HT1080 (cell line): ENCODE results near the gene ZNF474. TPM values are rescaled to one million over a fixed set of nuclear protein-coding genes. Genes with fewer than 3 reads are reported as not detected.

Source experiments
- DNase-seq: peaks from one replicate; pipeline ENCODE4 v3.0.0-alpha.2; 2015; ENCODE audit warnings: low read depth
- total RNA-seq: library from RNA; depleted of rRNA; stranded (reverse); fragments of >200 nt; shearing (Covaris generic); gene quantifications from 2 replicates; pipeline ENCODE4 v1.2.3, GENCODE V29; 2014

Gene ZNF474
- total RNA-seq, 1 experiment from 2014 or later = 0.08 TPM

DNA sequence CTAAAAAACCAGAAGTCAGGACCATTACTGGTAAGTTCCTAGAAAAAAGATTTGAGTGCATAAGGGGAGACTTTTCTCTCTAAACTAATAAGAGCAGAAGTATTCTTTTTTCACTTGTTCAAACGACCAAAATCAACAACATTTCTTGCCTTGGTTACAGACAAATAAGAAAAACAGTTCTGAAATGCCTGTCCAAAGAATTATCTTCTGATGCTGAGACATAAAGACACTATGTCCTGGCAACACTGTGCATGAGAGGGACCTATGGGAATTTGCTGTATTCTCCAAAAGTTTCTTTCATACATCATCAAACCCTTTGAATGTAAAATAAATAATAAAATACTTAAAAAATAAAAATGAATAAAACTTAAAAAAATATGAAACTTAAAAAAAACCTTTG is 50.4 kb downstream of the ZNF474 start:
- no peak for DNase-seq

DNA sequence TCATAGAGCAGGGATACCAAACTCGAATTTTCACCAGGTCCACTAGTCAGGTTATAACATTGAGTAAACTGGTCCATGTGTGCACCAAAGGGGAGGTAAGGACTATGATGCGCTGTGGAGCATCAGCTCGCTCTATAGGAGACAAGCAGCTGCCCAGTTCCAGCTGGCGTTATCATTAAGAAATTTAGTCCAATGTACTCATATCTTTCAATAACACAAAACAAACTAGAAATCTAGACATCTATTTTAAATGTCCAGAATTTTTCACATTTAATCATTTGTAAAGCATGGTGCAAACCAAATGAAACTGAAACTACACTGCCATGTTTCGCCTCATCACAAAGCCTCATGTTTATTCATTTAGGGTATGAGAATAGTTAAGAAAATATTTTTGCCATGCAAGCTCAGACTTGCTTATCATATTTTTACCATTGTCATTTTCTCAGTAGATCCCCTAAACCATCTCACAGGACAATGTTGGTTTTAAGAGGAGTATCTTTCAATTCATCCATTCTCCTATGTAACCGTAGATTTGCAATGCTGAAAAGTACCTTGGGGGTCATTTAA is 50.9 kb downstream of the ZNF474 start:
- DNase-seq = no peak

DNA sequence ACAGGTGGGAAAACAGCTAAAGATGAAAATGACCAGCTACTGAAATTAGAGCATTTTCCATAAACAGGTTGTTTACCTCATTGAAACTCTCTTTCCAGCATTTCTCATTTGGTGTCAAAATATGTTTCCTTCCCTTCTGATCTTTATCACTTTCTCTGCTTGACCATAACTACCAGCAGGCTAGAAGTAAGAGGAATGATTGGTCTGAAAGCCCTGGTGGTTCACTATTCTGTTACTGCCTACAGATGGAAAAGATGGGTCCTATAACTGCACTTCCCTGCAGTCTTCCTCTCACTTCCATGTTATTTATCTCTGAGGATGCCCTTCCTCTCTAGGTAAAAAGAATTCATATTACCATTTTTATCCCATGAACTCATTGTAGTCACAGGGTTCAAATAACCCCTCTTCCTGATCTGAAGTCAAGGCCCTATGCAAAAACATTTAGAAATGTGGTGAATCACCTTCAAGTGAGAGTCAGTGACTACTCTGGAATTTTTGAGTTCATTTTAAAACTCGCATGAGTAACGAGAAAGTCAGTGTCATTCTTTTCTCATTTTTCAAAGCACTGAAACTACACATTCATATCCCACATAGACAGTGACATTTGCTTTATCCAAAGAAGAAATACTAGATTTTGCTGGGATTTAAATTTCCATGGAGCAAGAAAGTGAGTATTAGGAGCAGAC is 51.7 kb downstream of the ZNF474 start:
- DNase-seq = peak; percentile 89

DNA sequence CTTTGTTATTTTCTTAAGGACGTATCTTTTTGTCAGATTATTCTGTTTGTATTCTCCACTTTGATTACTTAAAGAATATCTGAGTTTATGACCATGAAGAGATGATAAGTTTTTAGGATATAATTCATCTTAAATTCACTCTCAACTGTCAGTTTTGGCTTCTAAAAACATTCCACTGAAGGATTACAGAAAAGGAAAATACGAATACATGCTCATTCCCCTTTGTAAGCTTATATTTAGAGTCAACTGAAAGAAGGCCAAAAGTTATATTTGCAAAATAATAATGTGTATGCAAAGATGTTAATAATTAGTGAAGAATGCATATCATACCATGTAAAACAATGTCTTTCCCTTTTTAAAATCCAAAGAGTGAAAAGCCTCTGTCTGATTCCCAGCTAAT is 52.5 kb downstream of the ZNF474 start:
- DNase-seq = no peak

DNA sequence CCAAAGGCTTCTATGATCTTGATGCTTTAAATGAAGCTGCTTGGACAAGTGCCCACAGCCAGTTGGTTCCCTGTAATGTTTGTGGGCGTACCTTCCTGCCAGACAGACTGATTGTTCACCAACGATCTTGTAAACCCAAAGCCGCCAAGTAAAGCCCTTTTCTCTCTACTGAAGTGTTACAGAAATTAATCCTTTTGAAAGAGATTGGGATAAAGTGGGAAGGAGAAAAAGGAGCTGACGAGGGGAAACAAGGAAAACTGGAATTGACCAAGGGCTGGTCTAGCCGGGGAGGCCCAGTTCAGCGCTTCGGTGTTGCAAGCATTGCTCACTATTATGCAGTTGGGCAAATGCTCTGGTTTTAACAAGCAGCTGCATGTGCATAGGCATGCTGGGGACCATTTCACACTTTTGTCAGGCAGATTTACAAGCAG is 53.2 kb downstream of the ZNF474 start:
- peak; percentile 21 for DNase-seq

DNA sequence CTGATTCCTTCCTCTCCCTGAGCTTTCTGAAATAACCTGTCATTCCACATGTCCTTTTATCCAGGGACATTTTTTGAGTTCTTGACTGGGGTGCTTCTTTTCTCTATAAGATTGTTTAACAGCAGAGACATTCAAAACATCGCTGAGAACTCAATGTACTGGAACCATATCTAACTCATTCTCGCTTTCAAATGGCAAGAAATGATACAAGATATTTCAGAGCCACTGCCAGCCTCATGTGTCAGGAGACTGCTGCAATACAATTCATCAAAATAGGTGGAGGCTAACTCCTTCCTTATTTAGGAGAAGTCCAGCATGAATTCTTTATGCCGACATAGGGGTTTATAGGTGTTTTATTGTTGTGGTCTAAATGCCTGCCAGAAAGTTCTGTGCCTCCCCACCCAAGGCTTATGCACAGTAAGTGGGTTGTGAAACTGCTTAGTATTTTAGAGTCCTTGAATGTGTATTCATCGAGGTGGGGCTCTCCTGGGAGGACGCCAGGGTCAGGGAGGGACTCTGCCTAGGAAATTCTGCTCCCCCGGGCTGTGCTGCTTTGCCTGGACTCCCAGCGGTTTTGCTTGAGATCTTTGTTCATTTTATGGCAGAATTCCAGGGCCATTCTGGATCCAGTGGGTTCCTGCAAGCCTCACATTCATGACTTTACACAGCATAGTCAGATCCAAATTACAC is 53.9 kb downstream of the ZNF474 start:
- DNase-seq = peak; percentile 87

DNA sequence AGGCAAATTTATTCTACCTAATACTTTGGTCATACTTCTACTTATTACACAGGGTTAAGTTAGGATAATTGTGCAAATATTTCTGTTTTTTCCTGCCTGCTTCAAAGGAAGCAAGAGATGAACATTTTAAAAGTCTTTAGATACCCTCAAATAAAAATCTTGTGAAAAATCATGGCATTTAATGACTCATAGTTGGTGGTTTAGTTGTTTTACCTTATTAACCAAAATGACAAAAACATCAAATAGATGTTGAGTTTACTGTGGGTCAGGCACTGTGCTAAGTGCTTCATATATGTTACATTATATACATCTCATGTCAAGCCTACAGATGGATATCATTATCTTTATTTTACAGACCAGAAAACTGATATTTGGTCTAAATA is 54.4 kb downstream of the ZNF474 start:
- no peak for DNase-seq

DNA sequence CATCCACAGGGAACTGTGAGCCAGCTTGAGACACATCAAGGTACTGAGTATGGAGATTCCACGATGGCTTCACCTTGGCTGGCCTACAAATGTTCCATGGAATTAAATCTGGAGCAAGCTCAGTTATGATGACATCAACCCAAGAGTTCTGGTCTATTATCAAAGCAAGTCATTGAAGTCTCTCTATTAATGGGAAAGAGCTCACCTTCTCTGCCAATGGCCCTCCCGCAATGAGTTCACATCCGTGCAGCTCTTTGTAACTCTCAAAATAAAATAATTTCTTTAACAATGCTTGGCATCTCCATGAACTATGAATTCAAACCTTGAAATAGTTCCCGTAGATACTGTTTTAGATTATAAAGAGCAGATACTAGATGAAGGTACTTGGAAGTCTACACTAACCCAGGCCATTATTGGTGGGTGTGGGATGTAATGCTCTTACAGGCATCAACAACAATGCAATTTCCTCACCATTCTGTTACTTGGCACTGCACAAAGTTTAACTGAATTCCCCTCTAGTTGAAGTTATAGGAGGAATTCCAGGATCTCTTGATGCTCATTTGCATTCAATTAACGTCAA is 55.4 kb downstream of the ZNF474 start:
- no peak for DNase-seq

DNA sequence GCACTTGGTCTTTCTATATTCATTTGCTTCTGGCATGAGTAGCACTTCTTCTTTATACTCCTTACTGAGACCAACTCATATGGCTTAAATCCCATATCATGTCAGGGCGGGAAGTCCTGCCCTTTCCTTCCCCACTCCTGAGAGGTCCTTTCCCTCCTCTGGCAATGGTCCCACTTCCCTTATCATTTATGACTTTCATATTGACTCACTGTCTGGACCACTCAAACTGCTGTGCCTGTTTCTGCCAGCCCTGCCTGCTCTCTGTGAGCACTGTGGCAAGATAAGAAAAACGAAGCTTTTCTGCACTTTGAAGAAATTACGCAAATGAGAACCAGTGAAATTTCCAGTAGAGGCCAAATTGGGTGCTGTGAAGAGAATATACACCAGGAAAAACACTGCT is 58.1 kb downstream of the ZNF474 start:
- DNase-seq = peak; percentile 24

DNA sequence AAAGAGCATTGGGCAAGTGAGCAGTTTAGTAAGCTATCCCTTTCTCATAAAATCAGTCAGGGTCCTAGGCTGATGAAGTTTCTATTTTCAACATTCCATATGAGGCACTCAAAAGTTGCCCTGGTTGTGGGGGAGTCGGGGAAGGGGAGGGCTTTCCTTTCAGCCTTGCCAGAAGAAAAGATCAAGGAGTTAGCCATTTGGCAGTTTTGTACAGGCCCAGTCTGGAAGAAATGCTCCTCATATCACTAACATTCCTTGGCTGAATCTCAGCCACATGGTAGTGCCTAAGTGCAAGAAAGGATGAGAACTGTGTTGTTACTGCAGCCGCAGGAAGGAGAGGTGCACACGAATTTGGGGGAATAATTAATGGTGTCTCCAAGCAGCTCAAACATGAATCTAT is 60.8 kb downstream of the ZNF474 start:
- DNase-seq = no peak

DNA sequence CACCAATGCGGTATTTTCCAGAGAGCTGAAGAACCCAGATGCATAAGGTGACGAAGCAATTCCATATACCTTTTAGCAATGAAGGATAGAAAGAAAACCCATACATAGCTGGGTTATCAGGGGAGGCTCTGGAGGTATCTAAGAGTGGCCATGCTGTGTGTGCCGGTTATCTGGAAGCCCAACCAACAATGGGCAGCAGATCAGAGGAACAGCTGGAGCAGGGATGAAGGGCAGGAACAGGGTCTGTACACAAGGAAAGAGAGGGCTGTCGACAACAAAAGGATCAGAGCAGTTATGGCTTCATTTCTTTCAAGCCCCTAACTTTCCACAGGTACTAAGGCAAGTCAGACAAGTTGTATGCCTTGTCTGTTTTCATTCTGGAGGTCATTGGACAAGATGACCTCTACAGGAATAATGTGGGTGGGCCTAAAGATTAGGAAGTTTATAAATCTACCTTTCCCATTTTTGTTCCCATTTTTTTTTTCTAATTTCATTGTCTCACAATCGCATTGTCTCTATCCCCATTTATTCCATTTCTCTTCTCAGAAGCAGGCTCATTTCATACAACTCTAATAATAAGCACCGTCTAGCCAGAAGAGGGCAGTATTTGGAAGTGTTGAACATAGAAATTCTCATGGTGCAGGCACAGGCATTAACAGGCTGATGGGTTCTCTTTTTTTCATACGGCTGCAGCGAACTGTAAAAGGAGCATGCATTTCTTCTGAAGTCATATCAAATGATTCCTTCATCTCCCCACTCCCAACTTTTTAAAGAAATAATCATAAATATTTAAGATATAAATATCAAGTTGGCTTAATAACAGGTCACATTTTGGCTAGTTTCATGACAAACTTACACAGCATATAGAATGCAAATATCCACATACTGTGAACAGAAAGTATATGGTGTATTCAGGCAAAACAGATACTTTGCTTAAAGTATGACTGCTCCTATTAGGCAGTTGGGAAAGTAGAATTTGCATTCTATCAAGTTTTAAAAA is 63.5 kb downstream of the ZNF474 start:
- DNase-seq = peak; percentile 69

DNA sequence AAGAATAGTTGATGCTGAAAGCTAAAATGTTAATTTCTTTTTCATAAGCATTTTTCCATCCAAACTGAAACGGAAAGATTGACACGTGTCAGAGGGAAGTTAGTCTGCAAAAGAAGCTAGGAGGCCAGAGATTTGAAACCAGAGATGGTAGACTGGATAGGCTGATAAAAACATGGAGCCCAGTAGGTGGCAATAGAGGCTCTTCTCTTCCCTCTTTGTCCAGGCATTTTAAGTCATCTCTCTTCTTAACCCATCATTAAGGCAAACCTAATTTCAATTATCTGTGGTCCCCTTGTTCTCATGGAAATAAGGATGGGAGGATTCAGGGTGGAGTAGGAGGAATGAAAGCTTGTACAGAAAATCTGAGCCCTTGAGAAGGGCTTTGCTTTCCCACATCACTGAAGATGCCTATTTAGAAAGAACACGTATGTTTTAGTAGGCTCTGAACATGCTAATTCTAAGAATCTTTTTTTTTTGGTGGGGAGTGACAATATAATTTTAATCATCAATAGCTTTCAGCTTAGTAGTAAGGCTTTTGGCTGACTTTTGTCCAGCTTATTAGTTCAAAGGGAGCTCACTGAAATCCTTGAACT is 66.6 kb downstream of the ZNF474 start:
- peak; percentile 69 for DNase-seq

DNA sequence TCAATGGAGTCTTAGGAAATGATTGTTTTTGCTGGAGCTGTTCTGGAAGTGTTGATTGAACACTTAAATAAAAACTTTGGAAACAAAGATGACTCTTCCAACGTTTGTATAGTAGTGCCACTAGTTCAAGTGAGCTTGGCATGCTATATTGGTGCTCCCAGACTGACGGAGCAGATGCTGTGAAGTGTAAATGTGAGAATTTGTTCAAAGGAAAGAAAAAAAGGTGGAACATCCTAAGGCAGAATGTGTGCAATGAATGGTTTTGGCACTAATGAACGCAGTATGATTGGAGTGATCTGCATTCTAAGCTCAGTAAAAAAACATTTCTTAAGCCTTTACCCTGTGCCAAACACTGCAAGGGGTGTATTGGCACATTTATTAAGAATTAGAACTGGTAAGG is 69.8 kb downstream of the ZNF474 start:
- DNase-seq = no peak

DNA sequence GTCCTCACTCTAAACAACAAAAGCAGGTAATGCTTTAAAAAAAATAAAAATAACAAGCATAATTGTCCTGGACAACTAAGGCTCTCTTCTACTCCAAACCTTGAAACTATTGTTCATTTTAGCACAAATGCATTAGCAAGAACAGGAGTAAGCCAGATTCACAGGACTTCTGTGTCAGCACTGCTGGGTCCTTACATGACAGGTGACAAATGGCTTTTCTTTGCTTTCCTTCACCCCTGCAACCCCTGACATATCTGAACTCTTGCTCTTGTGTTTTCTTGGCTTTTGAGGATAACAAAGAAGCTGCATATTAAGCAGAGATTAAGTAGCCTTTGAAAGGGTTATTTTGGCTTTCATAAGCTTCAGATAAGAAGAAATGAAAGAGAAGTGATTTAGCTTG is 71.1 kb downstream of the ZNF474 start:
- no peak for DNase-seq

DNA sequence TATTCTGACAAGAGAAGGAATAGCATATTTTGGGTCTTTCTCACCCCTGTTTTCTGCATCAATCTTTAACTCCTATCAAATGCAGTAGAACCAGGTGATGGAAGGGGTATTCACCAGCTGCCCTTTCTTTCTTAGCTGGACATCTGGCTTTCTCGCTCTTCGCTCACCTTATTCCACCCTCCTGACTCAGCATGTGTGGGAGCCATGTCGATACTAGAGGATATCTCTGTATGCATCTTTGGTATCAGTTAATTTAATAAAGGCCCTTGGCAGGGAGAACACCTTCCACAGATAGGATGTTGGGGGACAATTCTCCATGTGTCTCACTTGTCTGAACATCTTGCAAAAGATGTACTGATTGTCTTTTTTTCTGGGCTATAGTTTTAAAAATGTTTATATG is 71.5 kb downstream of the ZNF474 start:
- DNase-seq = no peak

DNA sequence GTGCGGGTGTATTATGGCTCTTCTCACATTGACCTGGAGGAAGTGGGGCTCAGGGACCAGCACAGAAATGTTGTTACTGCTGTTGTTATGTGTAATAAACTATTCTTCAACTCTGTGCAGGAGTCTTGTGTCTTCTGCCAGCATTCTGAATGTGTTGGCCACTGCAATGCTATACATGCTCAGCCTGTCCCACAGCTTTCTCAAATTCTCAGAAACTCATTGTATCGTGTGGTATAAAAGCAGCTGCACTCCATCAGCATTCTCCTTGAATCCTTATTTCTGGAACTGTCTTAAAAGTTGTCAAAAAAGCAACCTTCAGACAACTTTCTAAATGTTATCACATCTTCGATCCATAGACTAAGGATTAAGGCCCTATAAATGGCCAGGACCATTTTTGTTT is 72.0 kb downstream of the ZNF474 start:
- no peak for DNase-seq

DNA sequence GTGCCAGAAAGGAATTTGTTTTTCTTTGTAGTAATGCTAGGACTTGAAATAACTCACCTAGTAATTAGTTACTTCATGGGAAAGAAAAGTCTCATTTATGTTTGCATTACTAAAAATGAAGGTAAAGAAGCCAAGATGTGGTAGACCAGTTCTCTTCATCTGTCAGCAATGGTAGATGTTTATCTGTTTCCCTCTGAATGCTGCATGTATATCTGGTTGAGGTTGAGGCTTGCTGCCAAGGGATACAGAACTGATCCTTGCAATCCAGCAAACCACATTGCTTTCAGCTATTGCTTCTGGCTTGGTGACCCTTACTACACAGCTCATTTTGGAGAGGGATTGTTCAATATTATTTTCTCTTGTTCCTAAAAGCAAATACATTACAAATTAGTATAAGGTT is 73.6 kb downstream of the ZNF474 start:
- no peak for DNase-seq
